Body of pancreas (tissue), 4 donors: ENCODE data around the gene AGAP1. TPM values are rescaled to one million over a fixed set of nuclear protein-coding genes. Genes with fewer than 3 reads are reported as not detected.

Source experiments
- ATAC-seq: fragments of 150-250 bp; one replicate; pipeline ENCODE4 v1.9.1; 2016
- DNase-seq, 4 donors: peaks; one replicate each; pipeline ENCODE4 v3.0.0-alpha.2; 2019
- H3K27ac ChIP-seq, 4 donors: fragments of 200-600 bp; sonication (generic); 1 replicate in 3 of 4; 2 replicates in 1 of 4; pipeline versions ENCODE4 v1.5.1 to v1.6.1; 2016 to 2019; ENCODE audit warnings: mild to moderate bottlenecking in 1 of 4, mixed read lengths in 1 of 4, moderate library complexity in 1 of 4
- H3K27me3 ChIP-seq, 2 donors: fragments of 200-600 bp; sonication (generic); one replicate each; pipeline ENCODE4 v1.6.0; 2016; ENCODE audit warnings: mild to moderate bottlenecking in 1 of 2
- H3K36me3 ChIP-seq, 2 donors: fragments of 200-600 bp; sonication (generic); replicated peaks in 1 of 2; 2 replicates each; pipeline ENCODE4 v1.5.1; 2016; ENCODE audit warnings: low read depth in 2 of 2; ENCODE audit not compliant: insufficient read depth in 1 of 2
- H3K4me1 ChIP-seq: fragments of 200-600 bp; sonication (generic); one replicate; pipeline ENCODE4 v1.6.0; 2016
- H3K4me3 ChIP-seq, 2 donors: fragments of 200-600 bp; sonication (generic); 1 replicate in 1 of 2; 2 replicates in 1 of 2; pipeline ENCODE4 v1.5.1; 2016 to 2019
- H3K9me3 ChIP-seq, 3 donors: fragments of 200-600 bp; sonication (generic); 1 replicate in 2 of 3; 2 replicates in 1 of 3; pipeline ENCODE4 v1.5.1; 2016
- CTCF ChIP-seq, 7 experiments: fragments of 450-650 bp in 4 of 7; fragments of 200-600 bp in 3 of 7; sonication (generic) in 3 of 7; IDR thresholded peaks; one replicate each; pipeline ENCODE4 v1.5.1; 2016 to 2019; ENCODE audit warnings: antibody characterized with exemption in 7 of 7
- POLR2A ChIP-seq, 3 donors: fragments of 450-650 bp; IDR thresholded peaks; one replicate each; pipeline ENCODE4 v1.6.1; 2016; ENCODE audit warnings: antibody characterized with exemption in 3 of 3, mild to moderate bottlenecking in 2 of 3
- WGBS, 2 donors: methylation state at CpG; one replicate each; pipeline ENCODE4 v1.1.5; 2017; 5-methylcytosine and 5-hydroxymethylcytosine counted together
- intact Hi-C: fragments of 100-400 bp; cut with DNase I; formaldehyde crosslinking; loops from one replicate; pipeline ENCODE4 v1.15.1; 2023
- total RNA-seq, 2 donors: library from RNA; depleted of rRNA; stranded (reverse); fragments of >200 nt; gene quantifications; one replicate each; pipeline ENCODE4 v1.1.0, GENCODE V29; 2016

Gene AGAP1
- total RNA-seq, 2 donors from 2014 or later = 21.3 to 32.6 TPM

DNA sequence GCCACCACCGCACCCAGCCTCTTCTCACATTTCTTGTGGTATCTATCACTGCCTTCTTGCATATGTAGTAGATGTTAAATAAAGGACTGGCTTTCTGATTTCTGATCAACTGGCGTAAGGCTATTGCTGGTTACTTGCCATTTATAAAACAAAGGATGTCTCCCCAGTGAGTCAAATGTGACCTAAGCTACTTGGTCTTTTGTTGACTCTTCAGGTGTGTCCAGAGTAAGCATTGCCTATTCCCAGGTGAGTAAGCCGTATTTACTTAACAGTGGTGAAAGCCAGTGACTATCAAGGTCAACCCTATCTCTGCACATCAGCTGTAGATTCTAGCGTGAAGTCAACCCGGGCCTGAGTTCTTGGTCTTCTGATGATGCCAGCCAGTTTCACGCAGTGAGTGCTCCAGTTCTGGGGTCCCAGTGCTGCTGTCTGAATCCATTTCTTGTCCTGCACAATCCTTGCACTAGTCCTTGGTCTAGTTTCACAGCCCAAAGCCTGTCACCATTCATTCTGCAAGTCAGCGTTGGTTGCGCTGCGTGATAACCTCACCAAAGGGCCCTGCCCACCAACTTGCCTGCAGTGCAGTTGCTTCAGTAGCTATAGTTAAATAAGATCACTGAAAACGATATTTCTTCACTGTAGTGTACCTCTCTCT is 554.2 kb downstream of the AGAP1 start:
- Histone ChIP-seq H3K27me3 (no peaks in the 10 kb centered on the region), H3K4me1 (peaks cover 5% of the 10 kb centered on the region), H3K9me3 (no peaks in the 10 kb centered on the region), H3K36me3 (no peaks in the 10 kb centered on the region), H3K4me3 (no peak overlapping the region), H3K27ac (no peak overlapping the region)
- TF ChIP-seq CTCF (IDR thresholded peaks at IDR 0.05) (no peak), POLR2A (IDR thresholded peaks at IDR 0.05) (no peak)
- WGBS, 2 donors = 74 to 79% methylated on average over 9 to 10 of the region's 10 CpGs
- DNase-seq (peak in 2 of 4 donors; percentile 37 to 49), ATAC-seq (peak; percentile 77)
- intact Hi-C loops = no loop called here

- DNase-seq (no peak), ATAC-seq (no peak)
- H3K9me3 ChIP-seq = no peaks in the 10 kb centered on the region
- no peak overlapping the region for H3K4me3 ChIP-seq
- WGBS, 2 donors = 85 to 89% methylated on average over 8 of the region's 8 CpGs
- no peak for TF ChIP-seq POLR2A (IDR thresholded peaks at IDR 0.05)
- TF ChIP-seq CTCF (IDR thresholded peaks at IDR 0.05) = no peak
- no peak overlapping the region for H3K27ac ChIP-seq
- H3K4me1 ChIP-seq = peaks cover 5% of the 10 kb centered on the region
- H3K36me3 ChIP-seq = no peaks in the 10 kb centered on the region
- H3K27me3 ChIP-seq = no peaks in the 10 kb centered on the region
- intact Hi-C loops = no loop called here
Measured at GRCh38 chr2:236049981-236050380, 556.1 kb downstream of the AGAP1 start.

- Histone ChIP-seq H3K9me3 (no peaks in the 10 kb centered on the region), H3K27me3 (no peaks in the 10 kb centered on the region), H3K36me3 (no peaks in the 10 kb centered on the region), H3K4me1 (peaks cover 5% of the 10 kb centered on the region), H3K4me3 (no peak overlapping the region), H3K27ac (no peak overlapping the region)
- intact Hi-C loops = no loop called here
- DNase-seq = no peak
- no peak for ATAC-seq
- TF ChIP-seq POLR2A (IDR thresholded peaks at IDR 0.05) = no peak
- TF ChIP-seq CTCF (IDR thresholded peaks at IDR 0.05) = no peak
- 78 to 83% methylated on average over 9 to 10 of the region's 10 CpGs for WGBS, 2 donors
Measured at GRCh38 chr2:236051351-236051750, 557.5 kb downstream of the AGAP1 start.

- no peak overlapping the region for H3K27ac ChIP-seq
- DNase-seq = no peak
- TF ChIP-seq POLR2A (IDR thresholded peaks at IDR 0.05) = no peak
- TF ChIP-seq CTCF (IDR thresholded peaks at IDR 0.05) = no peak
- H3K4me3 ChIP-seq = no peak overlapping the region
- WGBS, 2 donors = 88 to 89% methylated on average over 11 of the region's 11 CpGs
- H3K36me3 ChIP-seq = no peaks in the 10 kb centered on the region
- ATAC-seq = no peak
- H3K9me3 ChIP-seq = no peaks in the 10 kb centered on the region
- intact Hi-C loops = no loop called here
- no peaks in the 10 kb centered on the region for H3K27me3 ChIP-seq
- H3K4me1 ChIP-seq = peaks cover 5% of the 10 kb centered on the region
Measured at GRCh38 chr2:236051806-236052205, 558.0 kb downstream of the AGAP1 start.

DNA sequence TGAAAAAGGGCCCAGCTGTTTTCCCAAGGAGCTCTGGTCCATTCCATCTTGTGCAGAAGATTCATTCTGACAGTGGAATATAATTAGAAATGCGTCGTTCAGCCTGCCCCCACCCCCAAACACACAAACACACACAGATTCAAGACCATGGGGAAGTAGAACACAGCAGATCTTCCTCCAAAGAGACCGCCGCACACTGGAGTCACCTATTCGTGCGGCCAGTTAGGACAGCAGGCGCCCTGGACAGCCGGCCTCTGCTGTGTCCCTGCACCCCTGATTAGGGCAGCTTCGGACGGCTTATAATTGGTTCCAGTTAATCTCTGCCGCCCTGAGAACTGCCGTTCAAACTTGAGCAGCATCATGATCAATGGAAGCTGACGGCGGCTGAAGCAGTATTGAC is 558.4 kb downstream of the AGAP1 start:
- peaks cover 5% of the 10 kb centered on the region for H3K4me1 ChIP-seq
- no peak overlapping the region for H3K27ac ChIP-seq
- no peak for ATAC-seq
- H3K9me3 ChIP-seq = no peaks in the 10 kb centered on the region
- no peaks in the 10 kb centered on the region for H3K36me3 ChIP-seq
- TF ChIP-seq POLR2A (IDR thresholded peaks at IDR 0.05) (no peak), CTCF (IDR thresholded peaks at IDR 0.05) (no peak)
- no peaks in the 10 kb centered on the region for H3K27me3 ChIP-seq
- intact Hi-C loops = no loop called here
- no peak for DNase-seq
- no peak overlapping the region for H3K4me3 ChIP-seq
- 91 to 97% methylated on average over 14 of the region's 14 CpGs for WGBS, 2 donors
